Embryonic facial prominence (tissue), 1 donor: ENCODE data around the gene B3GNT9.

Experiments
- DNase-seq: peaks from one replicate; pipeline ENCODE4 v3.0.0-alpha.2; 2016; ENCODE audit errors: extremely low spot score

Gene B3GNT9, protein sequence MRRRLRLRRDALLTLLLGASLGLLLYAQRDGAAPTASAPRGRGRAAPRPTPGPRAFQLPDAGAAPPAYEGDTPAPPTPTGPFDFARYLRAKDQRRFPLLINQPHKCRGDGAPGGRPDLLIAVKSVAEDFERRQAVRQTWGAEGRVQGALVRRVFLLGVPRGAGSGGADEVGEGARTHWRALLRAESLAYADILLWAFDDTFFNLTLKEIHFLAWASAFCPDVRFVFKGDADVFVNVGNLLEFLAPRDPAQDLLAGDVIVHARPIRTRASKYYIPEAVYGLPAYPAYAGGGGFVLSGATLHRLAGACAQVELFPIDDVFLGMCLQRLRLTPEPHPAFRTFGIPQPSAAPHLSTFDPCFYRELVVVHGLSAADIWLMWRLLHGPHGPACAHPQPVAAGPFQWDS

DNA sequence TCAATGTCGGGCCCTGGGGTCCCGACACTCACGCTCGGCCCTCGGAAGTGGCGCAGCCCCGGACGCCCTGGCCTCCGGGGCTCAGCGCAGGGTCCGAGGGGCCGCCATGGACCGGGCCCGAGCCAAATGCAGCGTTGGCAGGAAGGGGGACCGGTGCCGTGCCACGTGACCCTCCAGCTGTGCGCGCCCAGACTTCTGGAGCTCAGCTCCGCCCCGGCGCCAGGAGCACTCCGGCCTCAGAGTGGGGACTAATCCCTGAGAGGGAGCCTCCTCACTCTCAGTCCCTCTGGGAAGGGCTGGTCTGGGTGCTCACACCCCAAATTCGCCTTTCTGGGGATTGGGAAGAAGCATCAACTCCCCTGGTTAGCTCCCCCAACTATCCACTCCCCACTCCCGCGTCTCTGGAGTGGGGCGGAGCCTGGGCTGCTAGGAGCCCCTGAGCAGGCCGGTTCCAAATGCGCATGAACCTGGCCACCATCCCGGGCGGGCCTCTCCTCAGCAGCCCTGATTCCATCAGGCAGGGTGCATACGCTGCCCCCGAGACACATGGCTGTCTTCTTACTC is at the start of gene B3GNT9:
TSS of gene B3GNT9 (minus strand) at position 166 of the 564 bp plus-strand sequence. CDS start 513 bp downstream, outside the sequence.
- no peak for DNase-seq

DNA sequence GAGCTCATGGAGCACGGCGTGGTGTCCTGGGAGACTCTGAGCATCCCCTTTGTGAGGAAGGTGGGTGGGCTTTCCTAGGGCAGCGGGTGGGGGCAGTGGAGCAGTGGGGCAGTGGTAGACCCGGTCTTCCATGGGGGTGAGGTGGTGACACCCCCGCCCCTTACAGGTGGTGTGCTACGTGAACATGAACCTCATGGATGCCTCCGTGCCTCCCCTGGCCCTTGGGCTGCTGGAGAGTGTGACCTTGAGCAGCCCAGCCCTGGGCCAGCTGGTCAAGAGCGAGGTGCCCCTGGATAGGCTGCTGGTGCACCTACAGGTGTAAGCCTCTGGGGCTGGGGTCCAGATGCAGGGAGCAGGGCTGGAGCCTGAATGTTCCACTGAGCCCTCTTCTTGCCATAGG is 49.7 kb upstream of the B3GNT9 start:
- no peak for DNase-seq

DNA sequence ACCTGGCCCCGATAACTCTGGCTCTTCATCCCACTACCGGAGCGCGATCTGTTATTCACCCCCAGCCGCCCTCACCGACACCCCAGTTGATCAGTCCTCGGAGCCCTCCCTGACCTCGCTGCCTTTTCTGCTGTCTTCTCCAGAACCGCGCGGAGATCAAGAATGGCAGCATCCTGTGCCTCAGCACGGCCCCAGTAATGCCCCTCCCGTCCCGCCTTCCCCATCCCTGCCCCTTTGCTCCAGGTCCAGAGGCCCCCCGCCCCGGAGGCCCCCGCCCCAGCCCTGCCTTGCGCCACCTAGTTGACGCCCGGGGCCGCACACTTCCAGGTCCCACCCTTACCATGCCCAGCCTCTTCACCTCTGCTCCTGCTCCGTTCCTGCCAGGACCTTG is 49.0 kb upstream of the B3GNT9 start:
- DNase-seq = no peak

DNA sequence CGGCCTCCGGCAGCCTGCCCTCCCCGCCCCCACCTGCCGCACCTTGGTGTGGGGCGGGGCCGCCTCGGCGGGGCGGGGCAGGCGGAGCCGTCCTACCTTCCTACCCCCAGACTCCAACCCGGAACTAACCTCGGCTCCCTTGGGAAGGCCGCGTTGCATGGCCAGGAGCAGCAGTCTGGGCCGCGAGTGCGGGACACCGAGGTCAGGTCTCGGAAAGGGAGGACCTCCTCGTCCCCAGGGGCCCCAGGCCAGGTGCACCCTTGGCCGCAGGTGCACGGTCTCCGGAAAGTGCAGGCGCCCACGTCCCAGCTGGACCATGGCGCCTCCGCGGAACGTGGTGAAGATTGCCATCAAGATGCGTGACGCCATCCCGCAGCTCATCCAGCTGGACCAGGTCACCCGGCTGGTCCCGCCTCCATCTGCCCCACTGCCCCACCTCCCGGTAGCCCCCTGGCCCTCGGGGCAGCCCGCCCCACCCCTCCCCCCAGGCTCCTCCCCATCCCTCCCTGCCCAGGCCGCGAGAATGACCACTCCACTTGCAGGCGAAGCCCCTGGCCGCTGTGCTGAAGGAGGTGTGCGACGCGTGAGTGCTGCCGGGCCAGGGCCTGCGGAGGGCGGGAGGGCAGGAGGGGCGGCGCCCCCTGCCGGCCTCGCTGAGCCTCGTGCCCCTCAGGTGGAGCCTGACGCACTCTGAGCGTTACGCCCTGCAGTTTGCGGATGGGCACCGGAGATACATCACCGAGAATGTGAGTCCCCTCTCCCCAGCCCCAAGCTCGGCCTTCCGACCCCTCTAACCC is 48.4 kb upstream of the B3GNT9 start, which contains the start of gene ELMO3:
TSS of gene ELMO3 (plus strand) at position 121 of the 797 bp plus-strand sequence. CDS start at position 317, 196 bp downstream.
- no peak for DNase-seq

DNA sequence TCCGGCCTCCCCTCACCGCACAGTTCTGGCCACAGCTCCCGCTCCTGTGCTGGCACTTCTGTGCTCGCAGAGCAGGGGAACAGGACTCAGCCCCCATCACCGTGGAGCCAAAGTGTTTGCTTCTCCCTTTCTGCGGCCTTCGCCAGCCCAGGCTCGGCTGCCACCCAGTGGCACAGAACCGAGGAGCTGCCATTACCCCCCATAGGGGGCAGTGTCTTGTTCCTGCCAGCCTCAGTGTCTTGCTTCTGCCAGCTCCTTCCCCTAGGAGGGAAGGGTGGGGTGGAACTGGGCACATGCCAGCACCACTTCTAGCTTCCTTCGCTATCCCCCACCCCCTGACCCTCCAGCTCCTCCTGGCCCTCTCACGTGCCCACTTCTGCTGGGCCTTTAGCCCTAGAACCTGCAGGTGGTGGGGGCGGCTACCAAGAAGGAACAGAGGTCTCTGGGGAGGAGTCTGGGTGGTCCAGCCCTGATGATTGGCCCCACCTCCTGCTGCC is 47.5 kb upstream of the B3GNT9 start:
- DNase-seq = no peak

DNA sequence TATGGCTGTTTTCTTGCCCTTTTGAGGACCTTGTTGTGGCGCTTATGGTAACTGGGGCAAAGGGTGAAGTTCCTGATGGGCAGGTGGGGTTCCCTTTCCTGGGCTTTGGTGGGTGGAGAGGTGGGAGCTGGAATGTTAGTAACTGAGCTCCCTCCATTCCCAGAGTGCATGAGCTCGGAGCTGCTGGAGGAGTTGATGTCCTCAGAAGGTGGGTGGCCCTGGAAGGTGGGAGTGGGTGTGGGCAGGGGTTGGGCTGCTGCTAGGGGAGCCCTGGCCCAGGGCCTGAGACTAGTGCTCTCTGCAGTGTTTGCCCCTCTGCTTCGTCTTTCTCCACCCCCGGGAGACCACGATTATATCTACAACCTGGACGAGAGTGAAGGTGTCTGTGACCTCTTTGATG is 46.9 kb upstream of the B3GNT9 start:
- DNase-seq = no peak

DNA sequence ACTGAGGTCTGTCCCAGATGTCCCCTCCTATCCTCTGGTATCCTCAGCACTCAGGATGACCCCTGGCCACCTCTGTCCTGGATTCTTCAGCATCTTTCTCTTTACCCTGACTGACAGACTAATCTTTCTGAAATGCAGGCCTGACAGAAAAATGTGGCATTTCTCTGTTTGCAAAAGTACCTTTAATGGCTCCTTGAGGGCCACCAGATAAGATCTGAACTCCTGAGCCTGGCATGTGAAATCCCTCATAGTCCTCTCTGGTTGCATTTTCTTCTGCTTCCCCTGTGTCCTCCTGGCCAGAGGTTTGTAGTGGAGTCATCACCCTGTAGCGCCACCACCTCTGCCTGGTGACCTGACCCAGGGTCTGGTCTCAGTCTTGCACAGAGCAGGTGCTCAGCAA is 46.1 kb upstream of the B3GNT9 start:
- no peak for DNase-seq

DNA sequence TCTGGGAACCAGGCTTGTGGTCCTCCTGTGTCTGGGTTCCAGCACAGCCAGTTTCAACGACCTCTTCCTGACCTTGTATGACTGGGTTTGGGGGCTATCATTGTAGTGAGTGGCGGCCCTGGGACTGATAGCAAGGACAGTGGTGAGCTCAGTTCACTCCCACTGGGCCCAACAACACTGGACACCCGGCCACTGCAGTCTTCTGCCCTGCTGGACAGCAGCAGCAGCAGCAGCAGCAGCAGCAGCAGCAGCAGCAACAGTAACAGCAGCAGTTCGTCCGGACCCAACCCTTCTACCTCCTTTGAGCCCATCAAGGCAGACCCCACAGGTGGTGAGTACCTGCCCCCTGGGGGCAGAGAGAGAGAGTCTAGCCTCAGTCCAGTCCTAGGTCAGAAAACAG is 44.9 kb upstream of the B3GNT9 start:
- DNase-seq = no peak

DNA sequence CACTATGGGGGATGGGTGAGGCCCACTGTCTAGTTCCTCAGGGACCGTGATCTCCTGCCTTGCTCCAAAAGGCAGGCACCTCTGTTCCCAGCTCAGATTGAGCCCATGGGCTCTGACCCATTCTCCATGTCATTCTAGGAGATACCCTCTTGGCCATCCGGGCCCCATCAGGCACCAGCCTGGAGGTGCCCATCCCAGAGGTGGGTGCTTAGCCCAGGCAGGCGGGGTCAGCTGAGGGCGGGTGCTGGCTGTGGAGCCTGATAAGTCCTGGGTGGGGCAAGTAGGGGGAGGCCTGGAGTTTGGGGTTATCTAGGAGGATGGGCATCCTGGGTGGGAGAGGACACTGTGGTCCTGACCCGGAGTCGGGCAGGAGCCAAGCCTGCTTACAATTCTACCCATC is 43.5 kb upstream of the B3GNT9 start:
- no peak for DNase-seq

DNA sequence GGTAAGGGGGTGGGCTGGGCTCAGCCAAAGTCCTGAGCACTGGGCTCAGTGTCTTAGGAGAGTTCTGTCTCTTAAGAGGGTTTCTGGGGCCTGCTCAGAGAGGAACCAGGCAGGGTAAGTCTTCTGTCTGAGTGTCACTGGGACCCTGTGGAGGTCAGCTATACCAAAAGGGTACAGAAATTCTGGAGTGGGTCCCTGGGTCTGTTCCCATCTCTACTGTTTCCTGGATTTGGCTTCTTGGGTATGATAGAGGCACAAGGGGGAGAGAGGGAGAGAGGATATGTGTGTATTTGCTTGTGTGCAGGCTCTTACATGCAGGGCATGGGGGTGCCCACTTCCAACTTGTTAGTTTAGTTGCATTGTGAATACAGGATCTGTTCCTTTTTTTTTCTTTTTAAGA is 42.7 kb upstream of the B3GNT9 start:
- no peak for DNase-seq

DNA sequence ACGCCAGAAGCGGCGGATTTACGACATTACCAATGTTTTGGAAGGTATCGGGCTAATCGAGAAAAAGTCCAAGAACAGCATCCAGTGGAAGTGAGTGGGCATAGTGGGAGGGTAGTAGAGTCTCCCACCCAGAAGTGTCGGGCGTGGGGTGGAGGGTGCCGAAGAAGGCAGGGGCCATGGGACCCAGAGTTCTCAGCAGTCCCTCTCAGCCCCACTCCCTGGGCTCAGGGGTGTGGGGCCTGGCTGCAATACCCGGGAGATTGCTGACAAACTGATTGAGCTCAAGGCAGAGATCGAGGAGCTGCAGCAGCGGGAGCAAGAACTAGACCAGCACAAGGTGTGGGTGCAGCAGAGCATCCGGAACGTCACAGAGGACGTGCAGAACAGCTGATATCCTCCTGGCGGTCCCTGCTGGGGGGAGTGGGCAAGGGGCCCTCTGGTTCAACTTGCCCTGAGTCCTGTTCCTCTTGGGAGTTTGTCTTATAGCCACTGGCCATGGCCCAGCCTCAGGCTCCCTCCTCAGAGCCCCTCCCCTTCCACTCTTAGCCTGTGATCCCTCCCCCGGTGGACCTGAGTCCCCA is 42.1 kb upstream of the B3GNT9 start:
- DNase-seq = no peak

DNA sequence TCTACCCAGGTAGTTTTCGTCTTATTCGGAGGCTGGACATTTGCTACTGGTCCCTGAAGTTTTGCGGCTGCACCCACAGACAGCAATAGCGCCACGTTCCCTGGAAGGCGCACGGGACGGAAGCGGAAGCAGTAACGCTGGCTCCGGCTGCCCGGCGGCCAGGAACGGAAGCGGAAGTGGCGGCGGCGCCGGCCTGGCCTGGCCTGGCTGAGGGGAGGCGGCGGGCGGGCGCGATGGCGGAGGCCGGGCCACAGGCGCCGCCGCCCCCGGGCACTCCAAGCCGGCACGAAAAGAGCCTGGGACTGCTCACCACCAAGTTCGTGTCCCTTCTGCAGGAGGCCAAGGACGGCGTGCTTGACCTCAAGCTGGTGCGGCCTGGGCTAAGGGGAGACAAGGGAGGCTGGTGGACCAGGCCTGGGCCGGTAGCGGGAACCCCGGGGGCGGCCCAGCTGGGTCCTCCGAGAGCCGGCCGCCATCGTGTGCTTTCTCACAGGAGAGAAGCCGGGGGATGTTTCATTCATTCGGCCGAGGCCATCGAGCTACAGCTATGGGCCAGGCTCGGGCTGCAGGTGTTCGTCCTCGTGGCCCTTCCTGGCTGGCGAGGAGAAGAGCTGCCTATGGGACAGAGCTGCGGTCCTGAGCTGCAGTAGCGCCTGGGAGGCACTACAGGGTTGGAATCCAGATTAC is 41.3 kb upstream of the B3GNT9 start, which contains the start of gene E2F4:
TSS of gene E2F4 (plus strand) at position 161 of the 687 bp plus-strand sequence. CDS start at position 234, 73 bp downstream.
- DNase-seq = peak; percentile 82

DNA sequence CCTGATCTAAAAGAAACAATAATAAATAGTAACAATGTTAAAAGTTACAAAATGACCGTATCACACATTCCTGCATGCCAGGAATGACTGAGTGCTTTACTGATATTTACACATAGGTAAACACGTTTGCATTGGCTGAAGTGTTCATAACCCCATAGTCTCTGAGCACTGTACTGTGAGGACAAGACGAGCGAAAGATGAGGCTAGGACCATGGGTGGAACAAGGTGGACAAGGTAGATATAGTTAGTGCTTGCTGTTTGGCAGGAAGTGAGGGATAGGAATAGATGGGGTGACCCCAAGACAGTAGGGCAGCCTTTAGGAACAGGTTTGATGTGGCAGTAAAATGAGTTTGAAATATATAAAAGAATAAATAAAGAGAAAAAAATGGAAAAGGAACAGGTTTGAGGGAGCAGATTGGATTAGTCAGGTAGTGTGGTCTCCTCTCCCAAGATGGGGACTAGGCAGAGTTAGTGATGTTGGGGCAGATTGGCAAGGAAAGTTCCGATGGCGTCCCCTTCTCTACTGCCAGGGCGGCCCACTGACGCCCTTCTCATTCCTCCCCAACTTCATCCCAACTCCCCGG is 40.7 kb upstream of the B3GNT9 start:
- DNase-seq = no peak

DNA sequence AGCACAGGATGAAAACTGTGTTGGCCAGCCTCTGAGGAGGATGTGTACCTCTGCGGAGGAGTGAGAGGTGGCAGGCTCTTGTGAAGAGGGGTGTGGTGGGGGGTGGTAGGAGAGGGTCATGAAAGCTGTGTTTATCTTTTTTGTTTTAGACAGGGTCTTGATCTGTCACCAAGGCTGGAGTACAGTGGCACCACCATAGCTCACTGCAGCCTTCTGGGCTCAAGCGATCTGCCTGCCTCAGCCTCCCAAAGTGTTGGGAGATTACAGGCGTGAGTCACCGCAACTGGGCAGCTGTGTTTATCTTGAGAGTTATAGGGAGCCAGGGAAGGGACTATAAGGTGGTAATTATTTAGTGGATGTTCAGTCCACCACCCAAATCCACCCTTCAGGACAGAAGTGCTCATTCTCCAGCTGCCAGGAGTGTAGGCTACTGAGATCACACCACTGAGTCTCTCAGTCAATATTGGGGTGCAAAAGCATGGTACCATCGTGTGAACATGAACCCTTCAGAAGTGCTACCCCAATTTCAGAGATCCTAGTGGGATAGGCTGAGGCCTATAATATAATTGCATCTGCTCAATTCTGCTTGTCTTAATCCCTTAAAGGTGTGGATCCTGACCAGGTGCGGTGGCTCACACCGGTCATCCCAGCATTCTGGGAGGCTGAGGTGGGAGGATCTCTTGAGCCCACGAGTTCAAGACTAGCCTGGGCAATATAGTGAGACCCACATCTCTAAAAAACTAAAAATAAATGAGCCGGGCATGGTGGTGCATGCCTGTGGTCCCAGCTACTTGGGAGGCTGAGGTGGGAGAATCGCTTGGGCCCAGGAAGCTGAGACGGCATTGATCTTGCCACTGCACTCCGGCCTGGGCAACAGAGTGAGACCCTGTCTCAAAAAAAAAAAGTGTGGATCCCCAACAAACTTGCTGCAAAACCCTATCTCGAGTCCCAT is 39.9 kb upstream of the B3GNT9 start:
- no peak for DNase-seq

DNA sequence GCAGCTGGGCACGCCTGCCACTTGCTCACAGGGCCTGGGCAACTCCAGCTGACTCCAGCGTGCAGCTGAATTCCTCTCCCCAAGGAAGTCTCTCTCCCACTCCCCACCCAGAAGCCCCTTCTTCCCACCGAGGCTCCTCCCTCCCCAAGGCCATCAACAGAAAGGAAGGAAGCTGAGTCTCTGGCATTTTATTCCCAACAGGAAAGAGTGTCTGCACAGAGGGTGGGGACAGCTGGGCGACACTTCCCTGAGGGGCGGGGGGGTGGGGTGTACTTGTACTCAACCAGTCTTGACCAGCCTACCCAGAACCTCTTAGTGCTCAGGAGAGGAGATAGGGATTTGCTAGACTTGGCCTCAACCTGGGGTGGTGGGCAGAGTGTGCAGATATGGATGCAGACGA is 39.2 kb upstream of the B3GNT9 start, which contains the start of gene EXOC3L1:
TSS of gene EXOC3L1 (minus strand) at position 96 of the 400 bp plus-strand sequence. CDS start 460 bp downstream, outside the sequence.
- DNase-seq = no peak

DNA sequence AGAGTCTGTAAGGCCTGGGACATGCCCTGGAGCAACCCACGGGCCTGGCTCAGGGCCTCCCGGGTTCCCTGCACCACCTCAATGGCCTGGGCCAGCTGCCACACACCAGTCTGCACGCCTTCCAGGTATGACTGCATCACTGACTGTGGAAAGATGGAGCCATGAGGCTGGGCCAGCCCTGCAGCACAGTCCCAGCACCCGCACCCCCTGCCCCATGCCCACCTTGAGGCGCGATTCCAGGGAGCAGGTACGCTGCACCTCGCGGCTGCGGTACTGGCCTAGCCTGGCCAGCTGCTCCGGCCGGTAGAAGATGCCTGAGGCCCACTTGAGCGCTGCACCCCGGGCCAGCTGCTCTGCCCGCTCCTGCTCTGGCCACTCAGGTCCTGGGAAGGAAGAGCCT is 38.0 kb upstream of the B3GNT9 start:
- DNase-seq = no peak

DNA sequence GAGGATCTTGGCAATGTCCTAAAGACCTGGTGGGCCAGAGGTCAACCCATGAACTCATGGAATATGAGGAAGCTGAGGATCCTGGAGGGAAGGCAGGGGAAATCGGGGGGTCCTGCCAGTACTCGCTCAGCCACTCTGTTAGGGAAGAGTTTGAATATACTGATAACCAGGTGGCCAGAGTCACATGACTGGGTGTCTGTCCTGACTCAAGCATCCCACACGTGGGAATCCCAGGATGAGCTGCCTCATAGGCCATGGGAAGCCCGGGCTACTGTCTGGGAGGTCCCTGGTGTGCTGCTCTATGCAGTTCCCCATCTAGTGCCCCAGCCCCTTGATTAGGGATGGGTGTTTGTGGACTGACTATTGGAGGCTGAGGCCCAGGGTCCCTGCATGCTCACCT is 37.5 kb upstream of the B3GNT9 start:
- no peak for DNase-seq

DNA sequence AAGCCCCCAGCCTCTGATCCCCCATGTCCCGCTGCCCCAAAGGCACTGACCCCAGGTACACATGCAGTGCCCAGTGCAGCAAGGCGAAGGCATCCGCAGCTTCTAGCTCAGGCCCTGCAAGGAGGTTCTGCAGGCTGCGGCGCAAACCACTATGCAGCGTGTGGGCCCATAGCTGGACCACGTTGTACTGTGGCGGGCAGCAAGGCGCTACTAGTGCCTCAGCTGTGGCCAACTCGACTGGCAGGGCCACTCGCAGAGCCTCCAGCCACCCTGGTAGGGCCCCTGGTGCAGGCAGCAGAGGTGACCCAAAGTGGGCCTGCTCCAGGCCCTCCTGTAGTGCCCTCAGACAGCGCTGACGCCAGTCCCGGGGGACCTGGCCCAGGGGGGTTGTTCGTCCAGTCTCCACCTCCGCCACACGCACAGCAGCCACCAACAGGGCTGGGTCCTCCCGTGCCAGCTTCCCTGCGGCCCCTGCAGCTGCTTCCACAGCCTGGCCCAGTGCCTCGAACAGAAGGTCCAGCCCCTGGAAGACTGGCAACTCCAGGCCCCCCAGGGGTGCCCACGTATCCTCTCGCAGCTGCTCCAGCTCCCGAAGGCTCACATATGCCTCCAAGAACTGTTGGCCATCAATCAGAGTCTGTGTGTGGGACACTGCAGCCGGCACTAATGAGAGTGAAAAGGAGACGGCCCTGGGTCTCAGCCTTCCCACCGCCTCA is 36.5 kb upstream of the B3GNT9 start:
- DNase-seq = no peak

DNA sequence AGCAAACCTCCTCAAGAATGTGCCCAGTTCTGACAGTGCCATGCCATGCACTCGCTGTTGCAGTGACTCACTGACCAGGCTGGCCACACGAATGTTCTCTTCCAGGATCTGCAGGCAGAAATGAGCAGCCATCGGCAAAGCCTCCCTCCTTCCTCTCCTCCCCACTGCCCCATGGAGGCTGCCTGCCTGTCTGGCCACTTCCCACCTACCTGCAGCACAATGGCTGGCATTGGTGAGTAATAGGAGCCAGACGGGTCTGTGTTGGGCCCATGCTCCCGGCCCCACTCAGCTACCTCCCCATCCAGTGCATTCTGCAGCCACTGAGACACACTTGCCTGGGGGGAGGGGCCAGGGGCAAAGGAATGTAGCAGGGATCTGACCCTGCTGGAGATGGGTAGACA is 35.8 kb upstream of the B3GNT9 start:
- DNase-seq = no peak
